ENCODE data around the gene HSPBAP1. TPM values are rescaled to one million over a fixed set of nuclear protein-coding genes. Genes with fewer than 3 reads are reported as not detected.

Gene HSPBAP1
- total RNA-seq, 1 experiment from 2014 or later, result 6.4 TPM

DNA sequence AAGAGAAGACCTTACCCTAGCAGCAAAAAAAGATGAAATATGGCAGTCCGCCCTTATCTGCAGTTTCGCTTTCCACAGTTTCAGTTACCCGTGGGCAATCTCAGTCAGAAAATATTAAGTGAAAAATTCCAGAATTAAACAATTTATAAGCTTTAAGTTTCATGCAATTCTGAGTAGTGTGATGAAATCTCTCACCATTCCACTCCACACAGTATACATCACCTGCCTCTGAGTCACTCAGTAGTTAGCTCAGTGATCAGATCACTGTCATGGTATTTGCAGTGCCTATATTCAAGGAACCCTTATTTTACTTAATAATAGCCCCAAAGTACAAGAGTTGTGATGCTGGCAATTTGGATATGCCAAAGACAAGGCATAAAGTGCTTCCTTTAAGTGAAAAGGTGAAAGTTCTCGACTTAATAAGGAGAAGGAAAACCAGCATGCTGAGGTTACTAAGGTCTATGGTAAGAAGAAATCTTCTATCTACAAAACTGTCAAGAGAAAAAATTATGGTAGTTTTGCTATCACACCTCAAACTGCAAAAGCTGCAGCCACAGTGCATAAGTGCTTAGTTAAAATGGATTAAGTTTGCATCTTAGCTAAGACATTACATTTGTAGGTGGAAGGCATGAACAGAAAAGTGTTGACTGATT lies 48.1 kb downstream of the HSPBAP1 start:
- DNase-seq (peak; percentile 43), ATAC-seq (peak; percentile 95)
- H3K79me2 ChIP-seq (ENCODE audit: low read length), result no peaks in the 10 kb centered on the region
- H2AFZ ChIP-seq (ENCODE audit: low read length), result no peak overlapping the region
- peaks cover 6% of the 10 kb centered on the region; the same call in 1 of the 2 replicates for H3K36me3 ChIP-seq (ENCODE audit: low read depth, low read length)
- H3K4me3 ChIP-seq (ENCODE audit: low read length), result no peak overlapping the region
- TF ChIP-seq EZH2phosphoT487 (IDR thresholded peaks at IDR 0.05; ENCODE audit: borderline replicate concordance, low read length), result no peak
- no peak for TF ChIP-seq EZH2 (IDR thresholded peaks at IDR 0.05; ENCODE audit: low read length, unreplicated experiment)
- TF ChIP-seq, protein P1, sequence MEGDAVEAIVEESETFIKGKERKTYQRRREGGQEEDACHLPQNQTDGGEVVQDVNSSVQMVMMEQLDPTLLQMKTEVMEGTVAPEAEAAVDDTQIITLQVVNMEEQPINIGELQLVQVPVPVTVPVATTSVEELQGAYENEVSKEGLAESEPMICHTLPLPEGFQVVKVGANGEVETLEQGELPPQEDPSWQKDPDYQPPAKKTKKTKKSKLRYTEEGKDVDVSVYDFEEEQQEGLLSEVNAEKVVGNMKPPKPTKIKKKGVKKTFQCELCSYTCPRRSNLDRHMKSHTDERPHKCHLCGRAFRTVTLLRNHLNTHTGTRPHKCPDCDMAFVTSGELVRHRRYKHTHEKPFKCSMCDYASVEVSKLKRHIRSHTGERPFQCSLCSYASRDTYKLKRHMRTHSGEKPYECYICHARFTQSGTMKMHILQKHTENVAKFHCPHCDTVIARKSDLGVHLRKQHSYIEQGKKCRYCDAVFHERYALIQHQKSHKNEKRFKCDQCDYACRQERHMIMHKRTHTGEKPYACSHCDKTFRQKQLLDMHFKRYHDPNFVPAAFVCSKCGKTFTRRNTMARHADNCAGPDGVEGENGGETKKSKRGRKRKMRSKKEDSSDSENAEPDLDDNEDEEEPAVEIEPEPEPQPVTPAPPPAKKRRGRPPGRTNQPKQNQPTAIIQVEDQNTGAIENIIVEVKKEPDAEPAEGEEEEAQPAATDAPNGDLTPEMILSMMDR (conservative IDR thresholded peaks at IDR 0.05; ENCODE audit: low read depth, low read length), result no peak
- POLR2A ChIA-PET (ENCODE audit: unreplicated experiment), result interaction anchor here (0.6 to 0.8 kb wide), 3 partner anchors 49 to 320 kb away, joined by 3 to 11 read pairs (median 5); partner anchors contain the start of gene KPNA1
- BruUV-seq (replicated peaks), result no TSS peak
- 0 out of 2 replicates have a peak, but pooled peaks cover 4% of the 10 kb centered on the region for H3K4me1 ChIP-seq (ENCODE audit: insufficient read depth, low read length)
- no peaks in the 10 kb centered on the region for H3K9me2 ChIP-seq (replicated peaks; ENCODE audit: low read length)
- no peak overlapping the region for H3K9ac ChIP-seq (ENCODE audit: low read length)
- H3K27ac ChIP-seq (ENCODE audit: low read length), result no peak overlapping the region
- H3K27me3 ChIP-seq (ENCODE audit: low read length), result no peaks in the 10 kb centered on the region
- no peak overlapping the region for H3K4me2 ChIP-seq (ENCODE audit: low read length)
- intact Hi-C loops (cut with micrococcal nuclease), result no loop called here
- no peaks in the 10 kb centered on the region for H3F3A ChIP-seq (ENCODE audit: low read length, unreplicated experiment)
- H4K20me1 ChIP-seq (ENCODE audit: low read length), result no peaks in the 10 kb centered on the region
- CTCF ChIA-PET, result interaction anchor here (1.0 kb wide), 1 partner anchor 9 kb away, joined by 4 read pairs; no protein-coding TSS in a partner anchor
- no peaks in the 10 kb centered on the region for H3K9me3 ChIP-seq (ENCODE audit: low read length)

DNA sequence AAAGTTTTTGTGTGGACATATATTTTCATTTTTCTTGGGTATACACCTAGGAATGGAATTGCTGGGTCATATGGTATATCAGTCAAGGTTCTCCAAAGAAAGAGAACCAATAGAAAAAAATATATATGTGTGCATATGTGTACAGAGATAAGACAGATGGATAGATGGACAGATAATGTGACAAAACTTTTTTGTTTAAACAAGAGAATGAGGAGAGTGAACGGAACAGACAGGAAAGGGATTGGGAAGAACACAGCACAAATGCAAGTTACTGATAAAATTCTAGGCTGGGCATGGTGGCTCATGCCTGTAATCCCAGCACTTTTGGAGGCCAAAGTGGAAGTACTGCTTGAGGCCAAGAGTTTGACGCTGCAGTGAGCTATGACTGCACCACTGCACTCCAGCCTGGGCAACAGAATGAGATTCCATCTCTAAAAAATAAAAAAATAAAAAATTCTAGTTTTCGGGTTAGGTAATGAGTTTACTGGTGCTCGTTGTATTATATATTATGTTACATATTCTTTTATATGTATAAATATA lies 50.0 kb downstream of the HSPBAP1 start:
- ChIA-PET POLR2A (ENCODE audit: unreplicated experiment) (no interaction called here), CTCF (no interaction called here)
- Histone ChIP-seq H3K9ac (ENCODE audit: low read length) (no peak overlapping the region), H3K27ac (ENCODE audit: low read length) (no peak overlapping the region), H2AFZ (ENCODE audit: low read length) (no peak overlapping the region), H3K4me3 (ENCODE audit: low read length) (no peak overlapping the region), H4K20me1 (ENCODE audit: low read length) (no peaks in the 10 kb centered on the region), H3F3A (ENCODE audit: low read length, unreplicated experiment) (no peaks in the 10 kb centered on the region), H3K79me2 (ENCODE audit: low read length) (no peaks in the 10 kb centered on the region), H3K27me3 (ENCODE audit: low read length) (no peaks in the 10 kb centered on the region), H3K9me3 (ENCODE audit: low read length) (no peaks in the 10 kb centered on the region), H3K36me3 (ENCODE audit: low read depth, low read length) (peaks cover 9% of the 10 kb centered on the region; the same call in 1 of the 2 replicates), H3K9me2 (replicated peaks; ENCODE audit: low read length) (no peaks in the 10 kb centered on the region), H3K4me1 (ENCODE audit: insufficient read depth, low read length) (0 out of 2 replicates have a peak, but pooled peaks cover 4% of the 10 kb centered on the region), H3K4me2 (ENCODE audit: low read length) (no peak overlapping the region)
- TF ChIP-seq, protein P1 (conservative IDR thresholded peaks at IDR 0.05; ENCODE audit: low read depth, low read length), result no peak
- TF ChIP-seq EZH2 (IDR thresholded peaks at IDR 0.05; ENCODE audit: low read length, unreplicated experiment), result no peak
- TF ChIP-seq EZH2phosphoT487 (IDR thresholded peaks at IDR 0.05; ENCODE audit: borderline replicate concordance, low read length), result no peak
- no TSS peak for BruUV-seq (replicated peaks)
- DNase-seq (no peak), ATAC-seq (no peak)
- intact Hi-C loops (cut with micrococcal nuclease), result no loop called here

DNA sequence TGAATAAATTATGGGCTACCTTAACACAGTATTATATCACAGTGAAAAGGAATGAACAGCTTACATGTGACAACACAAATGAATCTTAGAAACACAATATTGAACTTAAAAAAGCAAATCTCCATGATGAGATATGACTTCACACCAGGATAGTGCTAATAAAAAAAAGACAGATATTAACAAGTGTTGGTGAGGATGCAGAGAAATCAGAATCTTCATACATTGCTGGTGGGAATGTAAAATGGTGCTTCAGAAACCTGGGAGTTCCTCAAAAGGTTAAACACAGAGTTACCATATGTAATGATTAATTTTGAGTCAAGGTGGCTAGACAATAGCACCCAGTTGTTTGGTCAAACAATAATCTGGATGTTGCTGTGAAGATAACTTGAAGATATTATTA lies 51.4 kb downstream of the HSPBAP1 start:
- H3K4me2 ChIP-seq (ENCODE audit: low read length), result no peak overlapping the region
- no peaks in the 10 kb centered on the region for H3K27me3 ChIP-seq (ENCODE audit: low read length)
- peaks cover 9% of the 10 kb centered on the region; the same call in 1 of the 2 replicates for H3K36me3 ChIP-seq (ENCODE audit: low read depth, low read length)
- no peaks in the 10 kb centered on the region for H3K9me3 ChIP-seq (ENCODE audit: low read length)
- 0 out of 2 replicates have a peak, but pooled peaks cover 4% of the 10 kb centered on the region for H3K4me1 ChIP-seq (ENCODE audit: insufficient read depth, low read length)
- no peak overlapping the region for H3K27ac ChIP-seq (ENCODE audit: low read length)
- ChIA-PET POLR2A (ENCODE audit: unreplicated experiment) (no interaction called here), CTCF (no interaction called here)
- no peak overlapping the region for H2AFZ ChIP-seq (ENCODE audit: low read length)
- no peaks in the 10 kb centered on the region for H3F3A ChIP-seq (ENCODE audit: low read length, unreplicated experiment)
- no peak overlapping the region for H3K9ac ChIP-seq (ENCODE audit: low read length)
- intact Hi-C loops (cut with micrococcal nuclease), result no loop called here
- H3K9me2 ChIP-seq (replicated peaks; ENCODE audit: low read length), result no peaks in the 10 kb centered on the region
- BruUV-seq (replicated peaks), result no TSS peak
- ATAC-seq (no peak), DNase-seq (no peak)
- no peak overlapping the region for H3K4me3 ChIP-seq (ENCODE audit: low read length)
- H4K20me1 ChIP-seq (ENCODE audit: low read length), result no peaks in the 10 kb centered on the region
- no peaks in the 10 kb centered on the region for H3K79me2 ChIP-seq (ENCODE audit: low read length)
- no peak for TF ChIP-seq EZH2 (IDR thresholded peaks at IDR 0.05; ENCODE audit: low read length, unreplicated experiment)
- TF ChIP-seq EZH2phosphoT487 (IDR thresholded peaks at IDR 0.05; ENCODE audit: borderline replicate concordance, low read length), result no peak
- TF ChIP-seq, protein P1 (conservative IDR thresholded peaks at IDR 0.05; ENCODE audit: low read depth, low read length), result no peak

All from PC-3 (cell line).